NAMALWA (cell line): ENCODE measurements around the gene SRP54.
"Not testable (repeated sequence)": the region's sequence is repeated elsewhere in the genome, so short reads cannot be mapped to it uniquely, and the experiment has no call there.

Experiments
- DNase-seq: peaks from one replicate; pipeline ENCODE4 v3.0.0-alpha.2; 2015; ENCODE audit warnings: low spot score

The SRP54 gene

GRCh38 chr14:34982421-34983147 lies at the start of gene SRP54:
SRP54 (plus strand) TSS chr14:34982992; CDS start chr14:34996710, 13,718 bp downstream.
- DNase-seq, result peak; percentile 94

DNA sequence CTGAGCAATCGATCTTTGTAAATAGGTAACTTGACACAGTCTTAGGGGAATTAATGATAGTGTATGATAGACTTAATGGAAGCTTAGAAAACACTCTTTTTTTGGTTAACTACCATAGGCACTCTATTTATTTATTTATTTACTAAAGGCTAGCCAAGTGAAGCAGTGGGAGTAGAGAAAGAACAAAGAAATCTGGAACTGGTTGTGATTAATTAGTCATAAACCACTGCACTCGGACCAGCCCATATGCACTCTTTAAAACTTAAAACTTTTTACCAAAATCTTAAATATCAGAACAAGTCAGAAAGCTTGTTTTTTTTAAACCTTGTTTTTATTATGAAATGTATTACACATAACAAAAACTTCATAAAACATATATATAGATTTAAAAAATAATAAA lies 49.5 kb upstream of the SRP54 start:
- no peak for DNase-seq

DNA sequence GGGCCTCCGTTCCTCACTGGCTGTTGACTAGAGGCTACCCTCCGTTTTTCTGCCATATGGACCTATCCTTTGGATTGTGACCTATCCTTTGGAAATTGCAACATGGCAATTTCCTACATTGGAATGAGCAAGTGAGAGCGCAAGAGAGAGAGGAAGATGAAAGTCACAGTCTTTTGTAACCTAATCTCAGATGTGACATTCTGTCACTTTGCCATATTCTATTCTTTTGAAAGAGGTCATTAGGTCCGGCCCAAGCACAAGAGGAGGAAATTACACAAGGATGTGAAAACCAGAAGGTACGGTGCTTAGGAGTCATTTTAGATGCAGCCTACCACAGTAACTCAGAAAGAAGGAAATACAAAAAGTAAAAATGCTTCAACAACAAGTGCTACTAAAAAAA lies 47.3 kb upstream of the SRP54 start:
- DNase-seq, result no peak

DNA sequence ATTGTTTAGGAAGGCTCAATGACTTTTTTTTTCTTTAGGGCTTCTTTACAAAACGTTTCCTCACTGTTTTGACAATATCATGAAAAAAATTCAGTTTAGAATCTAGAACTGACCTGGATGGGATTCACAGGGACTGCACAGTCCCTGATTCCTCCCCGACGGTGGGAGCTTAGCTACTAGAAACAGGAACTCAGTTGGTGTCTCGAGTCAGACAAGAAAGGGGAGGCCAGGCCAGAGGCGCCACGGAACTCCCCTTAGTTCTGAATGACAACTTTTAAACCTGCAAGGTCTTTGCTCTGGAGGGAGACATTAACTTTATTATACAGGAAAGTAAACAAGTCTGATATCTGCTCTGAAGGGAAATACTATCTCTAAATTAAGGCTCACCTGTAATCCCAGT lies 45.4 kb upstream of the SRP54 start:
- no peak for DNase-seq

DNA sequence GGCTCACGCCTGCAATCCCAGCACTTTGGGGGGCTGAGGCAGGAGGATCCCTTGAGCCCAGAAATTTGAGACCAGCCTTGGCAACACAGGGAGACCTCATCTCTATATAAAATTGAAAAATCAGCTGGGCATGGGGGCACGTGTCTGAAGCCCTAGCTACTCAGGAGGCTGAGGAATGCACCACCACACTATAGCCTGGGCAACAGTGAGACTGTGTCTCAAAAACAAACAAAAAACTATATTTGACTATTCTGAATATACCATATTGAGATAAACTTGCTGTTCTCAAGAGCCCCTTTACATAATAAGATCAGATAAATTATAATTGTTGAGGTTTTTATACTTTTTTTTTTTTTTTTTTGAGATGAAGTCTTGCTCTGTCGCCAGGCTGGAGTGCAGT lies 44.9 kb upstream of the SRP54 start:
- no peak for DNase-seq

- no peak for DNase-seq
Observed at GRCh38 chr14:34943506-34943905, 39.3 kb upstream of the SRP54 start.

DNA sequence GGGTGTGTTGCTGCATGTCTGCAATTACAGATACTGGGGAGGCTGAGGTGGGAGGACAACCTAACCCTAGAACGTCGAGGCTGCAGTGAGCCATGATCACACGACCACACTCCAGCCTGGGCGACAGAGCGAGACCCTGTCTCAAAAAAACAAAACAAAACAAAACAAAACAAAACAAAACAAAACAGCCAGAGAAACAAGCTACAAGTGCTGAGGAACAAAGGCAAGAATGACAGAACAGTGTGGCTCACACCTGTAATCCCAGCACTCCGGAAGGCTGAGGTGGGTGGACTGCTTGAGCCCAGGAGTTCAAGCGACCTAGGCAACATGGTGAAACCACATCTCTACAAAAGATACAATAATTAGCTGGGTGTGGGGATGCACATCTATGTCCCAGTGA lies 38.0 kb upstream of the SRP54 start:
- DNase-seq, result no peak

DNA sequence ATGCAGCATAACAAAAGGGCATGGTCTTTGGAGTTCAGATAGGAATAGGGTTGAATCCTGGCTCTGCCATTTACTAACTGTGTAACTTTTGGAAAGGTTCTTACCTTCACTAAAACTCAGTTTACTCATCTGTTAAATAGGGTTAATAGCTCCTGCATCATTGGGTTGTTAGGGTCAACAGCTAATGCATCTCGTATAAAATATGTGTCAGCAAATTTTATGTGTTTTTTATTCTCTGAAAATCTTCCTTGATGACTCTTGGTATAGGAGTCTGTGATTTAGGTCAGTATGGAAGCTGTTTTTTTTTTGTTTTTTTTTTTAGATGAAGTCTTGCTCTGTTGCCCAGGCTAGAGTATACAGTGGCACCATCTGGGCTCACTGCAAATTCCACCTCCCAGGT lies 36.1 kb upstream of the SRP54 start:
- no peak for DNase-seq

DNA sequence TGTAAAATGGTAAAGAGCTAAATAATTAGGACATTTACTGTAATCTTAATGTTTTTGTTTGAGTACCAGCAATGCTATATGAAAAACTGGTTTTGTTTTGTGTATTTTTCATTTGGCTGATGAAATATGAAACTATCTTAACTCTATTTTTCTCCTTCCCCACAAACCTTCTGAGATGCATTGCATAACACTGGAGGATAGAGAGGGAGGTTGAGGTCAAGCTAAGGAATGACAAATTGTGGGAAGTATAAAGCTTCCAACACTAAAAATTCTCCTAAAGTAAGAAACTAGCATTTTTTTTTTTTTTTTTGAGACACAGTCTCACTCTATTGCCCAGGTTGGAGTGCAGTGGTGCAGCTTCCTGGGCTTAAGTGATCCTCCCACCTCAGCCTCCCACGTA lies 31.5 kb upstream of the SRP54 start:
- no peak for DNase-seq

GRCh38 chr14:34956931-34957330 lies 25.9 kb upstream of the SRP54 start:
- no peak for DNase-seq

DNA sequence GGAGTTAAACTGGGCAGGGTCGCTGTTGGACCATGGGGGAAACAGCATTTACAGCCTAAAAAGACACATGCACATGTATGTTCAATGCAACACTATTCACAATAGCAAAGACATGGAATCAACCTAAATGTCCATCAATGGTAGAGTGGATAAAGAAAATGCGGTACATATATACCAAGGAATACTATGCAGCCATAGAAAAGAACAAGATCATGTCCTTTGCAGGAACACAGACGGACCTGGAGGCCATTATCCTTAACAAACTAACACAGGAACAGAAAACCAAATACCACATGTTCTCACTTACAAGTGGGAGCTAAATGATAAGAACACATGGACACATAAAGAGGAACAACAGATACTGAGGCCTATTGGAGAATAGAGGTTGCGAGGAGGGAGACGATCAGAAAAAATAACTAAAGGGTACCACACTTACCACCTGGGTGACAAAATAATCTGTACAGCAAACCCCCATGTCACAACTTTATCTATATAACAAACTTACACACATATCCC lies 25.0 kb upstream of the SRP54 start:
- no peak for DNase-seq

GRCh38 chr14:34962106-34962505 lies 20.7 kb upstream of the SRP54 start:
- DNase-seq, result not testable (repeated sequence)

- DNase-seq, result no peak
Observed at GRCh38 chr14:34964977-34965764, 17.6 kb upstream of the SRP54 start.

DNA sequence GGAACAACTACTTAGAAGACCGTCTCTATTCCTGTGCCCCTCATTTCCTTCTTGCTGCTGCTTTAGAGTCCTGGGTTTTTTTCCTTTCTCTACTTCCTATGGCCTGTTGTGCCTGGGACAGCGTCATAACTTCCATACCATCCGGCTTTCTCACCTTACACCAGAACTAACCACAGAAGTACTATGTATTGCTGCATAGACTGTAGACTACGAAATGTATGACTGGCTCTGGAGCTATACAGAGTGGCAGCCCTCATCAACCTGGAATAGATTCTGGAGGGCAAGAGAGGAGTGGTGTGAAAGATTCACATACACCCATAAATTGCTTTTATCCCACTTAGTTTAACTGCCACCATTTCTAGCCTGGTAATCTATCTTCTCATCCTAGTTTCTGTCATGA lies 16.9 kb upstream of the SRP54 start:
- no peak for DNase-seq

GRCh38 chr14:34966413-34966812 lies 16.4 kb upstream of the SRP54 start:
- peak; percentile 3 for DNase-seq

GRCh38 chr14:34970665-34971064 lies 12.1 kb upstream of the SRP54 start:
- DNase-seq, result no peak

GRCh38 chr14:34971381-34971780 lies 11.4 kb upstream of the SRP54 start:
- DNase-seq, result no peak

DNA sequence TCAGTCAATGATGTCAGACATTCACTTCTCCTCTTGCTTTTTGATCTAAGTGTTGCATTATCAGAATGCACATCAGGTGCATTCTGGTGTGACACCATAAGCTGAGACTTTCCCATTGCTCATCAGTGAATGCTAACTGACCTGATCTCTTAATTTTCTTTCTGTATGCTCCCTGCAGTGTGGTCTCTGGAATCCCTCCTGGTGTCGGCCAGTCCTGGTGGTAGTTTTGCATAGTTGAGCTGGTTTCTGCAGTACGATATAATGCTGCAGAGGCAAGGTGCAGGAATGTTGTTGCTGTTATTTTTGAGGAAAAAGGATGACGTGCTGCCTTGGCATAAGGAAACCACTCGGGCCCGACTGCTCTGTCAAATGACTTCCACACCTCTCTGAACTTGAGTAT lies 11.0 kb upstream of the SRP54 start:
- DNase-seq, result no peak

DNA sequence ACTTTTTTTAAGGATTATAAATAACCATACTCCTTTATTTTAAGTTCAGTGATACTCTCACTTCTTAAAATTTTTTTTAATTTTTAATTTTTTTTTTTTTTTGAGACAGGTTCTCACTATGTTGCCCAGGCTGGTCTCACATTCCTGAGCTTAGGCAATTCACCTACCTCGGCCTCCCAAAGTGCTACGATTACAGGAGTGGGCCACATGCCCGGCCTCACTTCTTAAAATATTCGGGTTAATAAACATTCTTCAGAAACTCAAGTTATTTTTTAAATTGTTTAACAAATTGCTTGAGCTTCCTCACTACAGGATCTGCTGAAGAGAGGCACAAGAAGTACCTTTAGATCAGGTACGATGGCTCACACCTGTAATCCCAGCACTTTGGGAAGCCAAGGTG lies 4.3 kb upstream of the SRP54 start:
- DNase-seq, result no peak

GRCh38 chr14:34980337-34980900 lies 2.4 kb upstream of the SRP54 start:
- peak; percentile 1 for DNase-seq

- peak; percentile 71 for DNase-seq
Observed at GRCh38 chr14:34981743-34982420, 910 bp upstream of the SRP54 start.

GRCh38 chr14:34983148-34983760 lies 462 bp downstream of the SRP54 start:
- DNase-seq, result no peak
